Aorta (tissue), 5 donors: ENCODE measurements around the gene PALM3. TPM values are rescaled to one million over a fixed set of nuclear protein-coding genes. Genes with fewer than 3 reads are reported as not detected.

Source experiments
- ATAC-seq: fragments of 200-7000 bp; cut with Tn5 transposase; one replicate; pipeline ENCODE4 v1.9.1; 2022; ENCODE audit warnings: moderate library complexity; ENCODE audit not compliant: low FRiP score
- DNase-seq, 2 donors: peaks; one replicate each; pipeline ENCODE4 v3.0.0-alpha.2; 2020
- H3K27ac ChIP-seq, 2 donors: one replicate each; pipeline ENCODE4 v1.5.1; 2013; ENCODE audit warnings: low read length in 2 of 2, mild to moderate bottlenecking in 2 of 2, moderate library complexity in 2 of 2, control low read depth in 1 of 2, inconsistent platforms in 1 of 2, low read depth in 1 of 2
- H3K27me3 ChIP-seq, 2 donors: one replicate each; pipeline ENCODE4 v1.6.1; 2013; ENCODE audit warnings: control low read depth in 1 of 2, low read length in 1 of 2, mild to moderate bottlenecking in 1 of 2, moderate library complexity in 1 of 2; ENCODE audit not compliant: insufficient read depth in 2 of 2, control insufficient read depth in 1 of 2
- H3K36me3 ChIP-seq, 2 donors: one replicate each; pipeline ENCODE4 v1.6.1; 2013; ENCODE audit warnings: control low read depth in 1 of 2, low read length in 1 of 2, mild to moderate bottlenecking in 1 of 2; ENCODE audit not compliant: insufficient read depth in 2 of 2, control insufficient read depth in 1 of 2
- H3K4me1 ChIP-seq, 2 donors: one replicate each; pipeline ENCODE4 v1.6.1; 2013; ENCODE audit warnings: low read length in 2 of 2, control low read depth in 1 of 2, mild to moderate bottlenecking in 1 of 2, moderate library complexity in 1 of 2; ENCODE audit not compliant: insufficient read depth in 2 of 2, control insufficient read depth in 1 of 2
- H3K4me3 ChIP-seq, 2 donors: one replicate each; pipeline ENCODE4 v1.5.1; 2013; ENCODE audit warnings: low read length in 2 of 2, control low read depth in 1 of 2, mild to moderate bottlenecking in 1 of 2
- H3K9me3 ChIP-seq: one replicate; pipeline ENCODE4 v1.6.1; 2013; ENCODE audit warnings: mild to moderate bottlenecking, low read length; ENCODE audit not compliant: control insufficient read depth
- WGBS, 2 donors: extraction: QIAGEN DNeasy Blood & Tissue Kit; methylation state at CpG; one replicate each; pipeline ENCODE4 v1.1.7; 2013; 5-methylcytosine and 5-hydroxymethylcytosine counted together
- intact Hi-C, 2 donors: fragments of 100-400 bp; cut with DNase I; formaldehyde crosslinking; loops; one replicate each; pipeline versions ENCODE4 v1.14.2 to v1.15.0; 2022
- polyA plus RNA-seq, 2 donors: library from polyadenylated mRNA; stranded (reverse); fragments of 200-250 nt; gene quantifications; one replicate each; pipeline ENCODE4 v1.2.3, GENCODE V29; 2013
- total RNA-seq, 2 donors: library from RNA; stranded (reverse); fragmentation: NEBNext Ultra II Directional; extraction: Animal tissue kit (Norgen Biotek cat#: 25700); gene quantifications; one replicate each; pipeline ENCODE4 v1.2.1, GENCODE V29; 2021
- donor health status: healthy with polysubstance abuse.
- donor health status: Bipolar disorder and iron deficiency.
- donor health status: DM: no; HTN: no; CAD: no.
- donor health status: DM: no; HTN: no; CAD: no.
- donor health status: DM: yes; HTN: yes; CAD: no.

The PALM3 gene
- total and polyA plus RNA-seq, 4 donors, result 0.18 to 3.5 (median 0.63) TPM; not detected in 1

DNA sequence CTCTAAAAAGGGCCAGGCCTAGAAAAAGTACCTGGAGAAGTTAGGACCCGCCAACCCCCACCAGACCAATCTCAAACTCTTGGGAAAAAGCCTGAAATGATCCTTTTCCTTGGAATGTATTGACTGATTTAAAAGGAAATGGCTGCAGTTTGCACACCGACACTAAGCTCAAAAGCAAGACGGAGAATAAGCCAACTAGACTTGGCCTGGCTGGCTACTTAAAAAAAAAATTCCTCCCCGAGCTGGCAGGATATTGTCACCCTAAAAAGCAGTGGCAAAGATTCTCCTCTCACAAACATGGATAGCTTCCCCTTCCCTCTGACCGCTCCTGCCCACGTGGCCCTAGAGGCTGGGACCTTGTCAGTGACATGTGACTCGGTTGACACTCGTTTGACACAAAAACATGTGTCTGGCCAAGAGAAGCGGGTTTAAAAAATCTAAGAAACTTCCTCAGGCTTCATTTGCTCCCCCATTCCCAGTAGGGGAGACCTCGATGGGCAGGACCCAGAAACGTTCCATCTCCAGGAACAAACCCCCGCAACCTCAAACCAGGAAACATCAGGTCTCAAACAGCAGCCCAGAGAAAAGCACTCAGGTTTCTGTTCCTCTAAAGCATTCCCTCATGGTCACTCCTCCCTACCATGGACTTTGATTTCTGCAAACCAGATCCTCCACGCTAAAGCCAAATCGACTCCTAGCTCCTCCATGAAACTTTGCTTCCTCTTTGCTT lies 57.1 kb downstream of the PALM3 start:
- ATAC-seq (no peak), DNase-seq (peak; percentile 85 to 88)
- no peaks in the 10 kb centered on the region for H3K9me3 ChIP-seq
- 3 to 4% methylated on average over 14 of the region's 14 CpGs for WGBS, 2 donors
- intact Hi-C loops, result loop anchor here (5.0 to 10.0 kb wide), 2 partner anchors 50 to 52 kb away; partner anchors contain the start of gene DCAF15 (in 2 of the 2)
- no peaks in the 10 kb centered on the region for H3K36me3 ChIP-seq
- no peaks in the 10 kb centered on the region for H3K4me1 ChIP-seq
- no peak overlapping the region for H3K4me3 ChIP-seq
- H3K27ac ChIP-seq, result peak overlapping the region in 1 of 2 donors; percentile 85
- H3K27me3 ChIP-seq, result no peaks in the 10 kb centered on the region

Other genes starting within 250 kb of the PALM3 start
- 1 to 10 TPM in 1 of 2 donors, not detected in 1; 1.0 TPM for gene NANOS3, start 184.9 kb downstream of the PALM3 start, total RNA-seq
- 1 to 10 TPM in 1 of 2 donors, not detected in 1; 2.5 TPM for gene NANOS3, start 184.9 kb downstream of the PALM3 start, polyA plus RNA-seq
- 1 to 10 TPM; 2.0 to 2.3 TPM for gene BRME1, start 156.0 kb downstream of the PALM3 start, total RNA-seq
- 1 to 10 TPM; 1.8 to 3.1 TPM for gene BRME1, start 156.0 kb downstream of the PALM3 start, polyA plus RNA-seq
- gene CC2D1A, start 155.9 kb downstream of the PALM3 start, total RNA-seq, result 10 to 100 TPM; 26.9 to 37.2 TPM
- 10 to 100 TPM; 22.3 to 67.6 TPM for gene CC2D1A, start 155.9 kb downstream of the PALM3 start, polyA plus RNA-seq
- 1 to 10 TPM; 4.3 to 9.8 TPM for gene PODNL1, start 123.7 kb downstream of the PALM3 start, total RNA-seq
- 10 to 100 TPM in 1 of 2 donors, 1 to 10 TPM in 1; 2.5 to 18.9 TPM for gene PODNL1, start 123.7 kb downstream of the PALM3 start, polyA plus RNA-seq
- gene DCAF15, start 109.6 kb downstream of the PALM3 start, total RNA-seq, result 10 to 100 TPM; 21.8 to 25.3 TPM
- gene DCAF15, start 109.6 kb downstream of the PALM3 start, polyA plus RNA-seq, result 10 to 100 TPM in 1 of 2 donors, 1 to 10 TPM in 1; 8.8 to 41.4 TPM
- gene RFX1, start 55.8 kb downstream of the PALM3 start, total RNA-seq, result 10 to 100 TPM; 11.6 to 17.7 TPM
- 1 to 10 TPM; 1.9 to 4.6 TPM for gene RFX1, start 55.8 kb downstream of the PALM3 start, polyA plus RNA-seq
- gene RLN3, start 33.9 kb downstream of the PALM3 start, total RNA-seq, result not detected
- gene RLN3, start 33.9 kb downstream of the PALM3 start, polyA plus RNA-seq, result not detected
- gene IL27RA, start 30.3 kb downstream of the PALM3 start, total RNA-seq, result 1 to 10 TPM; 2.8 to 5.5 TPM
- 1 to 10 TPM in 1 of 2 donors, under 1 TPM in 1; 0.36 to 1.3 TPM for gene IL27RA, start 30.3 kb downstream of the PALM3 start, polyA plus RNA-seq
- 1 to 10 TPM; 1.2 to 2.2 TPM for gene MISP3, start 10.7 kb upstream of the PALM3 start, total RNA-seq
- gene MISP3, start 10.7 kb upstream of the PALM3 start, polyA plus RNA-seq, result 1 to 10 TPM; 4.7 to 6.6 TPM
- not detected for gene C19orf67, start 23.7 kb upstream of the PALM3 start, total RNA-seq
- gene C19orf67, start 23.7 kb upstream of the PALM3 start, polyA plus RNA-seq, result not detected
- 10 to 100 TPM; 28.1 to 32.9 TPM for gene SAMD1, start 28.7 kb upstream of the PALM3 start, total RNA-seq
- gene SAMD1, start 28.7 kb upstream of the PALM3 start, polyA plus RNA-seq, result 10 to 100 TPM; 27.4 to 28.4 TPM
- gene PRKACA, start 55.7 kb upstream of the PALM3 start, total RNA-seq, result 100 to 1,000 TPM; 123 to 125 TPM
- 10 to 100 TPM; 53.7 to 56.3 TPM for gene PRKACA, start 55.7 kb upstream of the PALM3 start, polyA plus RNA-seq
- 1 to 10 TPM; 1.4 to 2.0 TPM for gene ASF1B, start 74.5 kb upstream of the PALM3 start, total RNA-seq
- 1 to 10 TPM in 1 of 2 donors, under 1 TPM in 1; 0.49 to 1.3 TPM for gene ASF1B, start 74.5 kb upstream of the PALM3 start, polyA plus RNA-seq
- 10 to 100 TPM; 11.0 to 26.3 TPM for gene ADGRL1, start 144.1 kb upstream of the PALM3 start, total RNA-seq
- 1 to 10 TPM; 5.3 to 6.3 TPM for gene ADGRL1, start 144.1 kb upstream of the PALM3 start, polyA plus RNA-seq